Measurements from ENCODE around the gene CBLN3. TPM values are rescaled to one million over a fixed set of nuclear protein-coding genes. Genes with fewer than 3 reads are reported as not detected.

Gene CBLN3
- total RNA-seq, 1 experiment from 2014 or later, result 1.4 TPM

- H3K4me1 ChIP-seq, result no peaks in the 10 kb centered on the region
- H3K4me3 ChIP-seq (ENCODE audit: low read depth, low read length), result no peak overlapping the region
- Mint-ChIP-seq H3K27me3 (ENCODE audit: insufficient read depth, unreplicated experiment) (no peaks in the 10 kb centered on the region), H3K36me3 (ENCODE audit: insufficient read depth, unreplicated experiment) (no peaks in the 10 kb centered on the region), H3K9me3 (ENCODE audit: unreplicated experiment) (no peaks in the 10 kb centered on the region), H3K4me3 (ENCODE audit: unreplicated experiment) (no peak overlapping the region), H3K27ac (ENCODE audit: unreplicated experiment) (no peak overlapping the region), H3K4me1 (ENCODE audit: low read depth, unreplicated experiment) (no peaks in the 10 kb centered on the region)
- H3K27me3 ChIP-seq (replicated peaks; ENCODE audit: control insufficient read depth, insufficient read depth, low read length), result no peaks in the 10 kb centered on the region
- no peak for TF ChIP-seq CTCF (IDR thresholded peaks at IDR 0.05; ENCODE audit: insufficient read depth in 1 of 2, low read depth in 1 of 2, low read length in 1 of 2, severe bottlenecking in 1 of 2, unreplicated experiment in 1 of 2)
- BruUV-seq (replicated peaks), result no TSS peak
- H3K9me3 ChIP-seq, result no peaks in the 10 kb centered on the region
- ChIA-PET CTCF (no interaction called here), POLR2A (no interaction called here)
- DNase-seq, result no peak
- H3K36me3 ChIP-seq (ENCODE audit: control insufficient read depth, insufficient read depth, low read length), result no peaks in the 10 kb centered on the region
- intact Hi-C loops (cut with micrococcal nuclease; ENCODE audit: unreplicated experiment), result no loop called here
Observed at GRCh38 chr14:24463017-24463883, 33.8 kb upstream of the CBLN3 start.

GRCh38 chr14:24461336-24461735 is 31.9 kb upstream of the CBLN3 start:
- Mint-ChIP-seq H3K9me3 (ENCODE audit: unreplicated experiment) (no peaks in the 10 kb centered on the region), H3K27ac (ENCODE audit: unreplicated experiment) (no peak overlapping the region), H3K27me3 (ENCODE audit: insufficient read depth, unreplicated experiment) (no peaks in the 10 kb centered on the region), H3K4me1 (ENCODE audit: low read depth, unreplicated experiment) (no peaks in the 10 kb centered on the region), H3K36me3 (ENCODE audit: insufficient read depth, unreplicated experiment) (no peaks in the 10 kb centered on the region), H3K4me3 (ENCODE audit: unreplicated experiment) (no peak overlapping the region)
- BruUV-seq (replicated peaks), result no TSS peak
- POLR2A ChIA-PET, result no interaction called here
- intact Hi-C loops (cut with micrococcal nuclease; ENCODE audit: unreplicated experiment), result no loop called here
- no peaks in the 10 kb centered on the region for H3K9me3 ChIP-seq
- H3K4me3 ChIP-seq (ENCODE audit: low read depth, low read length), result no peak overlapping the region
- H3K4me1 ChIP-seq, result no peaks in the 10 kb centered on the region
- no peak for DNase-seq
- H3K36me3 ChIP-seq (ENCODE audit: control insufficient read depth, insufficient read depth, low read length), result no peaks in the 10 kb centered on the region
- no peaks in the 10 kb centered on the region for H3K27me3 ChIP-seq (replicated peaks; ENCODE audit: control insufficient read depth, insufficient read depth, low read length)
- TF ChIP-seq CTCF (IDR thresholded peaks at IDR 0.05; ENCODE audit: insufficient read depth in 1 of 2, low read depth in 1 of 2, low read length in 1 of 2, severe bottlenecking in 1 of 2, unreplicated experiment in 1 of 2), result no peak
- CTCF ChIA-PET, result no interaction called here

- H3K36me3 Mint-ChIP-seq (ENCODE audit: insufficient read depth, unreplicated experiment), result no peaks in the 10 kb centered on the region
- Histone ChIP-seq H3K4me1 (no peaks in the 10 kb centered on the region), H3K27me3 (replicated peaks; ENCODE audit: control insufficient read depth, insufficient read depth, low read length) (no peaks in the 10 kb centered on the region), H3K9me3 (no peaks in the 10 kb centered on the region; the same call in none of the 2 replicates), H3K36me3 (ENCODE audit: control insufficient read depth, insufficient read depth, low read length) (no peaks in the 10 kb centered on the region), H3K4me3 (ENCODE audit: low read depth, low read length) (no peak overlapping the region)
- ChIA-PET POLR2A (no interaction called here), CTCF (no interaction called here)
- H3K4me1 Mint-ChIP-seq (ENCODE audit: low read depth, unreplicated experiment), result no peaks in the 10 kb centered on the region
- no peak for DNase-seq
- intact Hi-C loops (cut with micrococcal nuclease; ENCODE audit: unreplicated experiment), result no loop called here
- no peak overlapping the region for H3K27ac Mint-ChIP-seq (ENCODE audit: unreplicated experiment)
- H3K4me3 Mint-ChIP-seq (ENCODE audit: unreplicated experiment), result no peak overlapping the region
- TF ChIP-seq CTCF (IDR thresholded peaks at IDR 0.05; ENCODE audit: insufficient read depth in 1 of 2, low read depth in 1 of 2, low read length in 1 of 2, severe bottlenecking in 1 of 2, unreplicated experiment in 1 of 2), result no peak
- peaks cover 2% of the 10 kb centered on the region for H3K9me3 Mint-ChIP-seq (ENCODE audit: unreplicated experiment)
- H3K27me3 Mint-ChIP-seq (ENCODE audit: insufficient read depth, unreplicated experiment), result no peaks in the 10 kb centered on the region
- BruUV-seq (replicated peaks), result no TSS peak
Observed at GRCh38 chr14:24459331-24459730, 29.9 kb upstream of the CBLN3 start.

All from Caco-2 (cell line).